Fibroblast of lung (primary cell): ENCODE results near the gene ANKZF1. TPM values are rescaled to one million over a fixed set of nuclear protein-coding genes. Genes with fewer than 3 reads are reported as not detected.
"Not testable (repeated sequence)": the region's sequence is repeated elsewhere in the genome, so short reads cannot be mapped to it uniquely, and the experiment has no call there.

Experiments used
- DNase-seq, 2 donors: peaks; one replicate each; pipeline versions ENCODE4 v3.0.0 to v3.0.0-alpha.2; 2010; ENCODE audit warnings: low read depth in 2 of 2
- H2AFZ ChIP-seq: 2 replicates; pipeline ENCODE4 v1.5.1; 2012; ENCODE audit warnings: low read length, control low read depth, inconsistent platforms
- H3K27ac ChIP-seq: 2 replicates; pipeline ENCODE4 v1.5.1; 2011; ENCODE audit warnings: low read length, control low read depth; ENCODE audit not compliant: insufficient read depth
- H3K27me3 ChIP-seq: 2 replicates; pipeline ENCODE4 v1.5.1; 2011; ENCODE audit warnings: mild to moderate bottlenecking, low read length; ENCODE audit not compliant: control insufficient read depth, insufficient read depth
- H3K36me3 ChIP-seq: 2 replicates; pipeline ENCODE4 v1.5.1; 2011; ENCODE audit warnings: low read length; ENCODE audit not compliant: control insufficient read depth, insufficient read depth
- H3K4me1 ChIP-seq: 2 replicates; pipeline ENCODE4 v1.5.1; 2011; ENCODE audit warnings: low read length; ENCODE audit not compliant: control insufficient read depth, insufficient read depth; ENCODE audit errors: extremely low read depth
- H3K4me2 ChIP-seq: 2 replicates; pipeline ENCODE4 v1.5.1; 2011; ENCODE audit warnings: low read length, control low read depth; ENCODE audit not compliant: insufficient read depth; ENCODE audit errors: extremely low read depth
- H3K4me3 ChIP-seq, 4 experiments: fragments of 200-600 bp in 1 of 4; sonication (generic) in 1 of 4; replicated peaks in 1 of 4; 2 replicates each; pipeline ENCODE4 v1.5.1; 2011 to 2016; ENCODE audit warnings: low read length in 4 of 4, low read depth in 3 of 4, mild to moderate bottlenecking in 3 of 4, control low read depth in 2 of 4, inconsistent platforms in 1 of 4, mixed read lengths in 1 of 4; ENCODE audit not compliant: insufficient read depth in 1 of 4; ENCODE audit errors: control extremely low read depth in 1 of 4
- H3K79me2 ChIP-seq: 2 replicates; pipeline ENCODE4 v1.5.1; 2012; ENCODE audit warnings: mild to moderate bottlenecking, low read length, inconsistent platforms; ENCODE audit not compliant: control insufficient read depth, insufficient read depth
- H3K9ac ChIP-seq: 2 replicates; pipeline ENCODE4 v1.5.1; 2011; ENCODE audit warnings: mild to moderate bottlenecking, low read length, control low read depth; ENCODE audit not compliant: insufficient read depth
- H3K9me3 ChIP-seq: 2 replicates; pipeline ENCODE4 v1.5.1; 2012; ENCODE audit warnings: low read depth, low read length; ENCODE audit not compliant: control insufficient read depth, insufficient read depth
- H4K20me1 ChIP-seq: 2 replicates; pipeline ENCODE4 v1.5.1; 2011; ENCODE audit warnings: low read length; ENCODE audit not compliant: control insufficient read depth, insufficient read depth; ENCODE audit errors: extremely low read depth
- EZH2 ChIP-seq: IDR thresholded peaks from 2 replicates; pipeline ENCODE4 v1.5.1; 2012; ENCODE audit warnings: low read length, control low read depth, mild to moderate bottlenecking; ENCODE audit errors: missing control alignments
- polyA plus RNA-seq, 2 donors: library from polyadenylated mRNA; depleted of rRNA in 1 of 2; stranded (reverse) in 1 of 2; unstranded in 1 of 2; fragments of >200 nt; gene quantifications; 2 replicates each; pipeline ENCODE4 v1.2.1, GENCODE V29; 2011 to 2012; ENCODE audit warnings: missing spikeins in 1 of 2
- total RNA-seq: library from RNA; depleted of rRNA; stranded (reverse); fragments of >200 nt; gene quantifications from 2 replicates; pipeline ENCODE4 v1.2.1, GENCODE V29; 2014
- TF ChIP-seq, protein P1 (sequence below), 2 donors: IDR thresholded peaks in 1 of 2; conservative IDR thresholded peaks in 1 of 2; 1 replicate in 1 of 2; 2 replicates in 1 of 2; pipeline ENCODE4 v1.5.1; 2011 to 2012; ENCODE audit warnings: low read length in 2 of 2, control low read depth in 1 of 2, inconsistent platforms in 1 of 2, low read depth in 1 of 2, mild to moderate bottlenecking in 1 of 2

Gene ANKZF1
- total and polyA plus RNA-seq, 2 donors (not counting 1 experiment from before 2014, with no cell fraction given): 13.2 to 32.7 TPM

DNA sequence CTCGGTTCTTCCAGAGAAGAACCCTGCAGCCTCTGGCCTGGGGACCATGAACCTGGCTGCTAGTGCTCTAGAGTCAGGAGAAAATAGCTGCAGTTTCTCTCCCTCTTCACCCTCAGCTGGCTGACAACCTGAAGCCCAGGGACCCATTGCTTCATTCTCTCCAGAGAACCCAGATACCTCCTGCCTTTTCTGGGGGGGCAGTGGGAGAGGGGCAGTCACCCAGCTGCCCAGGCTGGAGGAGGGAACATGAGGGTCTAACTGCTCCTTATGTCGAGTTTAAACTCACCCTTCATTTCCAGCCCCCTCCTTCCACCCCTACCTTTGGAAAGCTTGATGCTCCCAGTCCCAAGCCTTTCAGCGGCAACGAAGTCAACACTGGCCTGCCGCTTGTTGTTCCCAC, 30.6 kb upstream of the ANKZF1 start:
- no peak for DNase-seq
- Histone ChIP-seq H3K4me2 (no peak overlapping the region), H3K27me3 (peaks cover 7% of the 10 kb centered on the region), H3K36me3 (no peaks in the 10 kb centered on the region), H3K79me2 (no peaks in the 10 kb centered on the region), H3K9me3 (no peaks in the 10 kb centered on the region), H3K4me3 (no peak overlapping the region), H3K9ac (no peak overlapping the region), H3K27ac (no peak overlapping the region), H3K4me1 (no peaks in the 10 kb centered on the region), H2AFZ (no peak overlapping the region), H4K20me1 (no peaks in the 10 kb centered on the region)
- TF ChIP-seq EZH2: no peak
- TF ChIP-seq, protein P1, sequence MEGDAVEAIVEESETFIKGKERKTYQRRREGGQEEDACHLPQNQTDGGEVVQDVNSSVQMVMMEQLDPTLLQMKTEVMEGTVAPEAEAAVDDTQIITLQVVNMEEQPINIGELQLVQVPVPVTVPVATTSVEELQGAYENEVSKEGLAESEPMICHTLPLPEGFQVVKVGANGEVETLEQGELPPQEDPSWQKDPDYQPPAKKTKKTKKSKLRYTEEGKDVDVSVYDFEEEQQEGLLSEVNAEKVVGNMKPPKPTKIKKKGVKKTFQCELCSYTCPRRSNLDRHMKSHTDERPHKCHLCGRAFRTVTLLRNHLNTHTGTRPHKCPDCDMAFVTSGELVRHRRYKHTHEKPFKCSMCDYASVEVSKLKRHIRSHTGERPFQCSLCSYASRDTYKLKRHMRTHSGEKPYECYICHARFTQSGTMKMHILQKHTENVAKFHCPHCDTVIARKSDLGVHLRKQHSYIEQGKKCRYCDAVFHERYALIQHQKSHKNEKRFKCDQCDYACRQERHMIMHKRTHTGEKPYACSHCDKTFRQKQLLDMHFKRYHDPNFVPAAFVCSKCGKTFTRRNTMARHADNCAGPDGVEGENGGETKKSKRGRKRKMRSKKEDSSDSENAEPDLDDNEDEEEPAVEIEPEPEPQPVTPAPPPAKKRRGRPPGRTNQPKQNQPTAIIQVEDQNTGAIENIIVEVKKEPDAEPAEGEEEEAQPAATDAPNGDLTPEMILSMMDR (conservative IDR thresholded peaks at IDR 0.05 in 1 of 2, IDR thresholded peaks at IDR 0.05 in 1 of 2; ENCODE audit: low read depth in 1 of 2, low read length in 2 of 2): no peak

DNA sequence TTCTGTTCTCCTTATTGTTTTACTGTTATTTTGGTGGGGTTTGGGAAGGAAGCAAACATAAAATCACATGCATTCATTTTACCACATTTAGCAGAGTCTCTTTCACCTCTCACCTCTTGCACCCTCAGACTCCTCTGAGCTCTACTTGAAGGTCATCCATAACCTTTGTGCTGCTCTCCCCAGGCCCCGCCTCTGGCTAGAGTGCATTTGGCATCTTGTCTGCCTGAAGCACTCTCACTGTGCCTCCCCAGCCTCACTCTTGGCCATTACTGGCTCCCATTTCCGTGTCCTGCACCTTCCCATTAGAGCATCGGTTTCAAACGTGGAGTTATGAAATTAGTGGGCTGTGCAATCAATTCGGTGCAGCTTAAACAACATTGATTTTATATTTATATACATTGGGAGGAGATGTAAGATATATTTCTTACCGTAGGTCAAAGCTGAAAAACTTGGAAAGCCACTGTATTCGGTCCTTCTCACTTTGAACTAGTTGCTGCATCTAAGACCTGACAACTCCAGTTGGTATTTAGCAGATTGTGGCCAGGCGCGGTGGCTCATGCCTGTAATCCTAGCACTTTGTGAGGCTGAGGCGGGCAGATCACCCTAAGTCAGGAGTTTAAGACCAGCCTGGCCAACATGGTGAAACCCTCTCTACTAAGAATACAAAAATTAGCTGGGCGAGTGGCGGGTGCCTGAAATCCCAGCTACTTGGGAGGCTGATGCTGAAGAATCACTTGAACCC, 30.0 kb upstream of the ANKZF1 start:
- no peak overlapping the region for H3K4me2 ChIP-seq
- peaks cover 8% of the 10 kb centered on the region for H3K27me3 ChIP-seq
- no peaks in the 10 kb centered on the region for H3K4me1 ChIP-seq
- H3K36me3 ChIP-seq: no peaks in the 10 kb centered on the region
- DNase-seq: no peak
- H2AFZ ChIP-seq: no peak overlapping the region
- H3K9me3 ChIP-seq: no peaks in the 10 kb centered on the region
- no peak overlapping the region for H3K27ac ChIP-seq
- no peak overlapping the region for H3K9ac ChIP-seq
- H4K20me1 ChIP-seq: no peaks in the 10 kb centered on the region
- H3K4me3 ChIP-seq: no peak overlapping the region
- no peaks in the 10 kb centered on the region for H3K79me2 ChIP-seq
- no peak for TF ChIP-seq EZH2
- TF ChIP-seq, protein P1 (conservative IDR thresholded peaks at IDR 0.05 in 1 of 2, IDR thresholded peaks at IDR 0.05 in 1 of 2; ENCODE audit: low read depth in 1 of 2, low read length in 2 of 2): no peak

DNA sequence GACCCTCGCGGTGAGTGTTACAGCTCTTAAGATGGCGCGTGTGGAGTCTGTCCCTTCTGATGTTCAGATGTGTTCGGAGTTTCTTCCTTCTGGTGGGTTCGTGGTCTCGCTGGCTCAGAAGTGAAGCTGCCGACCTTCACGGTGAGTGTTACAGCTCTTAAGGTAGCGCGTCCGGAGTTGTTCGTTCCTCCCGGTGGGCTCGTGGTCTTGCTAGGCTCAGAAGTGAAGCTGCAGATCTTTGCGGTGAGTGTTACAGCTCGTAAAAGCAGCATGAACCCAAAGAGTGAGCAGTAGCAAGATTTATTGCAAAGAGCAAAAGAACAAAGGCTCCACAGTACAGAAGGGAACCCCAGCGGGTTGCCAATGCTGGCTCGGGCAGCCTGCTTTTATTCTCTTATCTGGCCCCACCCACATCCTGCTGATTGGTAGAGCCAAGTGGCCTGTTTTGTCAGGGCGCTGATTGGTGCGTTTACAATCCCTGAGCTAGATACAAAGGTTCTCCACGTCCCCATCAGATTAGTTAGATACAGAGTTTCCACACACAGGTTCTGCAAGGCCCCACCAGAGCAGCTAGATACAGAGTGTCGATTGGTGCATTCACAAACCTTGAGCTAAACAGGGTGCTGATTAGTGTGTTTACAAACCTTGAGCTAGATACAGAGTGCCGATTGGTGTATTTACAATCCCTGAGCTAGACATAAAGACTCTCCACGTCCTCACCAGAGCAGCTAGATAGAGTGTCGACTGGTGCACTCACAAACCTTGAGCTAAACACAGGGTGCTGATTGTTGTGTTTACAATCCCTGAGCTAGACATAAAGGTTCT, 28.9 kb upstream of the ANKZF1 start:
- H4K20me1 ChIP-seq, H3K36me3 ChIP-seq, H3K4me1 ChIP-seq, H3K79me2 ChIP-seq, H3K4me2 ChIP-seq, DNase-seq, H3K27ac ChIP-seq, H3K9me3 ChIP-seq, H3K4me3 ChIP-seq, H3K27me3 ChIP-seq, H2AFZ ChIP-seq, H3K9ac ChIP-seq: not testable (repeated sequence)

DNA sequence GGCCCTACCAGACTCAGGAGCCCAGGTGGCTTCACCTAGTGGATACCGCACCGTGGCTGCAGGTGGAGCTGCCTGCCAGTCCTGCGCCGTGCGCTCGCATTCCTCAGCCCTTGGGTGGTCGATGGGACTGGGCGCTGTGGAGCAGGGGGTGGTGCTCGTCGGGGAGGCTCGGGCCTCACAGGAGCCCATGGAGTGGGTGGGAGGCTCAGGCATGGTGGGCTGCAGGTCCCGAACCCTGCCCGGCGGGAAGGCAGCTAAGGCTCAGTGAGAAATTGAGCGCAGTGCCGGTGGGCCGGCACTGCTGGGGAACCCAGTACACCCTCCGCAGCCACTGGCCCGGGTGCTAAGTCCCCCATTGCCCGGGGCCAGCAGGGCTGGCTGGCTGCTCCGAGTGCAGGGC, 28.3 kb upstream of the ANKZF1 start:
- not testable (repeated sequence) for H2AFZ ChIP-seq, H3K4me3 ChIP-seq, H3K79me2 ChIP-seq, H3K4me2 ChIP-seq, H3K9me3 ChIP-seq, H3K4me1 ChIP-seq, DNase-seq, H3K27me3 ChIP-seq, H3K27ac ChIP-seq, H4K20me1 ChIP-seq, H3K9ac ChIP-seq, H3K36me3 ChIP-seq
